HL-60 (cell line): Measurements from ENCODE around the gene CKS2.
"Not testable (repeated sequence)": the region's sequence is repeated elsewhere in the genome, so short reads cannot be mapped to it uniquely, and the experiment has no call there.

ENCODE experiments used
- DNase-seq, 2 experiments: peaks; one replicate each; pipeline ENCODE4 v3.0.0-alpha.2; 2010 to 2020; ENCODE audit warnings: low read depth in 1 of 2, low spot score in 1 of 2
- H3K27ac ChIP-seq: fragments of 250-450 bp; sonication (Bioruptor Pico); replicated peaks from 2 replicates; pipeline ENCODE4 v1.5.1; 2020; ENCODE audit warnings: mild to moderate bottlenecking, moderate library complexity
- H3K27me3 ChIP-seq: fragments of 250-450 bp; sonication (Bioruptor Pico); 2 replicates; pipeline ENCODE4 v1.5.1; 2021; ENCODE audit warnings: mild to moderate bottlenecking, moderate library complexity; ENCODE audit not compliant: insufficient read depth, poor library complexity, severe bottlenecking
- H3K4me3 ChIP-seq: replicated peaks from 2 replicates; pipeline ENCODE4 v1.5.1; 2011; ENCODE audit warnings: mild to moderate bottlenecking, control low read depth, low read length; ENCODE audit not compliant: insufficient read depth
- GABPA ChIP-seq: IDR thresholded peaks from 2 replicates; pipeline ENCODE4 v1.6.1; 2012; ENCODE audit warnings: low read depth
- POLR2AphosphoS5 ChIP-seq: IDR thresholded peaks from 2 replicates; pipeline ENCODE4 v1.6.1; 2012; ENCODE audit warnings: low read depth
- REST ChIP-seq: IDR thresholded peaks from 2 replicates; pipeline ENCODE4 v1.6.1; 2012; ENCODE audit warnings: low read depth; ENCODE audit not compliant: insufficient replicate concordance
- SPI1 ChIP-seq: IDR thresholded peaks from 2 replicates; pipeline ENCODE4 v1.6.1; 2012; ENCODE audit warnings: low read depth, mild to moderate bottlenecking, borderline replicate concordance
- long read RNA-seq: library from polyadenylated mRNA; unstranded; transcript quantifications from one replicate; pipeline ENCODE4 v2.0.0, GENCODE V29; 2020
- TF ChIP-seq, protein P1 (sequence below): IDR thresholded peaks from one replicate; pipeline ENCODE4 v1.5.1; 2011; ENCODE audit warnings: low read length, control low read depth, inconsistent platforms; ENCODE audit not compliant: insufficient read depth

Gene CKS2
- long read RNA-seq, transcript CKS2-201 (3 exons, 613 nt) = major isoform, 116 of 123 reads
- long read RNA-seq, partial matches to known transcripts = 2 of 123 reads
- long read RNA-seq, other reads (novel, unspliced or antisense) = 5 of 123 reads

DNA sequence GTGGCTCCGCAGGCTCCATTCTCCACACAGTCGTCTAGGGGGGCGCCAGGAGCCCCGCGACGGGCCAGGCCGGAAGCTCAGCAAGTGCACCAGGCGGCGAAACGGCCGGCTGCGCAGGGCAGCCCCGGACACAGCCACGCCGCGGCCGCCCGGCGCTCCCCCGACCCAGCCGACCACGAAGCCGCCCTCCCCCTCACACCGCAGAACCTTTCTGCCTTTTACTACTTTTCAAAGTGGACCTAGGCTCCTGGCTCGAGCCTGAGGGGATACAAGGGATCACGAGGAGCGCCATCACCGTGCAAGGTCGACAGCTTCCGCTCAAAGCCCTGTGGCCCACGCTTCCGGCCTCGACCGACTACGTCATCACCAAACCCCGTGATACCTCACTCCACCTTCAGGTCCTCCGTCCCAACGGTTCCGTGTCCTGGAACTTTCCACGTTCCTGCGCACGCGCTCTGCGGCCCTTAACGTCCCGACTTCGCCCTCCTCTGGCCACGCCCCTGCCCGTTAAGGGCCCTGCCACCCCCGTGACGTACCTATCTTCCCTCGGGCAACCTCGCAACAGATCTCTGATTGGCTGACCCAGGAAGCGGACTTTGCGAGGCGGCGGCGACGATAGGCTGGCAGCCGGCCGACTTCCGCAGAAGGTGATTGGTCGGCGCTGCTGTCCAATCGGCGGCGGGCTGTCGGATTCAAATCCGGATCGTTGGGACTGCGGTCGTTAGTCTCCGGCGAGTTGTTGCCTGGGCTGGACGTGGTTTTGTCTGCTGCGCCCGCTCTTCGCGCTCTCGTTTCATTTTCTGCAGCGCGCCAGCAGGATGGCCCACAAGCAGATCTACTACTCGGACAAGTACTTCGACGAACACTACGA is at the start of gene CKS2:
CKS2 (plus strand) TSS at position 721 of the 871 bp plus-strand sequence; CDS start at position 819, 98 bp downstream.
- Histone ChIP-seq H3K27me3 (no peaks in the 10 kb centered on the region), H3K27ac (peak within 1 kb of the TSS; percentile 97), H3K4me3 (peak within 1 kb of the TSS; percentile 90)
- TF ChIP-seq POLR2AphosphoS5 (peak; percentile 97), SPI1 (peak; percentile 4; the same call in 1 of the 2 replicates), REST (peak; percentile 73), GABPA (peak; percentile 79)
- TF ChIP-seq, protein P1, sequence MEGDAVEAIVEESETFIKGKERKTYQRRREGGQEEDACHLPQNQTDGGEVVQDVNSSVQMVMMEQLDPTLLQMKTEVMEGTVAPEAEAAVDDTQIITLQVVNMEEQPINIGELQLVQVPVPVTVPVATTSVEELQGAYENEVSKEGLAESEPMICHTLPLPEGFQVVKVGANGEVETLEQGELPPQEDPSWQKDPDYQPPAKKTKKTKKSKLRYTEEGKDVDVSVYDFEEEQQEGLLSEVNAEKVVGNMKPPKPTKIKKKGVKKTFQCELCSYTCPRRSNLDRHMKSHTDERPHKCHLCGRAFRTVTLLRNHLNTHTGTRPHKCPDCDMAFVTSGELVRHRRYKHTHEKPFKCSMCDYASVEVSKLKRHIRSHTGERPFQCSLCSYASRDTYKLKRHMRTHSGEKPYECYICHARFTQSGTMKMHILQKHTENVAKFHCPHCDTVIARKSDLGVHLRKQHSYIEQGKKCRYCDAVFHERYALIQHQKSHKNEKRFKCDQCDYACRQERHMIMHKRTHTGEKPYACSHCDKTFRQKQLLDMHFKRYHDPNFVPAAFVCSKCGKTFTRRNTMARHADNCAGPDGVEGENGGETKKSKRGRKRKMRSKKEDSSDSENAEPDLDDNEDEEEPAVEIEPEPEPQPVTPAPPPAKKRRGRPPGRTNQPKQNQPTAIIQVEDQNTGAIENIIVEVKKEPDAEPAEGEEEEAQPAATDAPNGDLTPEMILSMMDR = no peak
- peak; percentile 100 for DNase-seq

DNA sequence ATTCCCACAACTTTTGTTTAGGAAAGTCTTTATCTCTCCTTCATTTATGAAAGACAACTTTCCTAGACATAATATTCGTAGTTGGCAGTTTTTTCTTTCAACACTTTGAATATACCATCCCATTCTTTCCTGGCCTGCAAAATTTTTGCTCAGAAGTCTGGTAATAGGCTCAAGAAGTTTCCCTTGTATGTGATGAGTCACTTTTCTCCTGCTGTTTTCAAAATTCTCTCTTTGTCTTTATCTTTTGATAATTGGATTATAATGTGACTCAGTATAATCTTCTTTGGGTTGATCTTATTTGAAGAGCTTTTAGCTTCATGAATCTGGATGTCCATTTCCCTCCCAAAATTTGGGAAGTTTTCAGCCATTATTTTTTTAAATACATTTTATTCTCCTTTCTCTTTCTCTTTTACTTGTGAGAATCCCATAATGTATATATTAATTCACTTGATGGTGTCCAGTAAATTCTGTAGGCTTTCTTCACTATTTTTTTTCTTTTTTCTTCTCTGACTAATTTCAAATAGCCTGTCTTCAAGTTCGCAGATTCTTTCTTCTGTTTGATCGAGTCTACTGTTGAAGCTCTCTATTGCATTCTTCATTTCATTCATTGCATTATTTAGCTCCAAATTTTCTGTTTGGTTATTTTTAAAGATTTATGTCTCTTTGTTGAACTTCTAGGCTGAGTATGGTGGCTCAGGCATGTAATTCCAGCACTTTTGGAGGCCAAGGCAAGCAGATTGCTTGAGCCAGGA is 37.3 kb upstream of the CKS2 start:
- Histone ChIP-seq H3K4me3 (no peak overlapping the region), H3K27ac (no peak overlapping the region), H3K27me3 (no peaks in the 10 kb centered on the region)
- DNase-seq = no peak
- no peak for TF ChIP-seq GABPA

- no peaks in the 10 kb centered on the region for H3K27me3 ChIP-seq
- DNase-seq = peak; percentile 20 to 22
- no peak overlapping the region for H3K27ac ChIP-seq
- TF ChIP-seq REST = no peak
- H3K4me3 ChIP-seq = no peak overlapping the region
Observed at GRCh38 chr9:89274838-89275237, 36.2 kb upstream of the CKS2 start.

- H3K27me3 ChIP-seq, H3K4me3 ChIP-seq: not testable (repeated sequence)
Observed at GRCh38 chr9:89276040-89276439, 35.0 kb upstream of the CKS2 start.

DNA sequence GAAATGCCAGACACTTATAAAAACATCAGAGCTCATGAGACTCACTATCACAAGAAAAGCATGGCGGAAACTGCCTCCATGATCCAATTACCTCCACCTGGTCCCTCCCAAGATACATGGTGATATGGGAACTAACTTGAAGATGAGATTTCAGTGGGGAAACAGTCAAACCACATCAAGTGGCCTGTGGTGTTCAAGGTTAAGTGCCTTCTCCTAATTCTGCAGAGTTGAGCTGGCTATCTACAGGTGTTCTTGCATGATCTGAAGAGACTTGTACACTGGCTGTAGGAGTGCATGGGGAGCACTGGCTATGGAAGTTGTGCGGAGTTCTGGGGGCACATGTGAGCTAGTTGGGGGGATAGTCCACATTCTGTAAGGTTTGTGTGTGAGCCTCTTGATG is 34.0 kb upstream of the CKS2 start:
- no peak for TF ChIP-seq SPI1
- TF ChIP-seq POLR2AphosphoS5 = no peak
- TF ChIP-seq GABPA = no peak
- TF ChIP-seq, protein P1 = no peak
- TF ChIP-seq REST = no peak
- Histone ChIP-seq H3K27ac (no peak overlapping the region), H3K4me3 (no peak overlapping the region), H3K27me3 (no peaks in the 10 kb centered on the region)
- no peak for DNase-seq

More at GRCh38 chr9:89276040-89276439, 35.0 kb upstream of the CKS2 start:
- not testable (repeated sequence) for DNase-seq, H3K27ac ChIP-seq
